Peyer's patch (tissue), 4 donors: ENCODE data around the gene DOCK4.

Source experiments
- CTCF ChIP-seq, 6 experiments: fragments of 450-650 bp in 4 of 6; fragments of 200-600 bp in 2 of 6; sonication (generic) in 1 of 6; IDR thresholded peaks; one replicate each; pipeline ENCODE4 v1.5.1; 2017 to 2019; ENCODE audit warnings: antibody characterized with exemption in 6 of 6, mild to moderate bottlenecking in 3 of 6, moderate library complexity in 1 of 6
- POLR2A ChIP-seq, 2 donors: fragments of 450-650 bp; IDR thresholded peaks; one replicate each; pipeline ENCODE4 v1.5.1; 2017; ENCODE audit warnings: antibody characterized with exemption in 2 of 2, mild to moderate bottlenecking in 2 of 2, moderate library complexity in 2 of 2

DNA sequence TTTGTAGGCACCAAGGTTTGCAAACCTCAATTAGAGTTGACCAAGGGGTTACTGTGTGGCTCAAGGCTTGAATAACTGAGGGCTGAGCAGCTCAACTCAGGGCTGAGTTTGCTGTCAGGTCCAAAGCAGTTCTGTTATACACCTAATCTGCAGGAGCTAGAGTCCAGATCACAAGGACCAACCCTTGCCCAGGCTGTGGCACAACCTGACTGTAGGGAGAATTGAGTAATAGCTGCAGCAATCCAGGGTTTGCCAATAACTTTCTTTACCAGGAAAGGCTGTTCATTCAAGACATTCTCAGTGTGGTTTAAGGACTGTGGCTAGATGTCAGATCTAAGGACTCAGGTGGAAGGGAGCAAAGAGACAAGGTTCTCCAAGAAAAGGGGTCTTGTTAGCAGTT, 528.4 kb downstream of the DOCK4 start:
- no peak for TF ChIP-seq CTCF (IDR thresholded peaks at IDR 0.05)
- no peak for TF ChIP-seq POLR2A (IDR thresholded peaks at IDR 0.05)
